GM12872 (cell line): ENCODE results near the gene VHLL.

Experiments
- CTCF ChIP-seq: IDR thresholded peaks from 3 replicates; pipeline ENCODE4 v1.5.1; 2011; ENCODE audit warnings: low read depth, mild to moderate bottlenecking, low read length, moderate library complexity; ENCODE audit not compliant: insufficient read depth

Gene VHLL

GRCh38 chr1:156305215-156305614, 6.1 kb upstream of the VHLL start:
- no peak for TF ChIP-seq CTCF

GRCh38 chr1:156303241-156303640, 4.1 kb upstream of the VHLL start:
- no peak for TF ChIP-seq CTCF

- no peak for TF ChIP-seq CTCF
Measured at GRCh38 chr1:156295391-156295947, 3.6 kb downstream of the VHLL start, which contains the start of gene GLMP. TSS of gene GLMP (minus strand) at chr1:156295679. CDS start at chr1:156295645, 34 bp downstream.

- TF ChIP-seq CTCF = no peak
Measured at GRCh38 chr1:156293895-156294294, 5.2 kb downstream of the VHLL start.

GRCh38 chr1:156293098-156293434, 6.0 kb downstream of the VHLL start:
- TF ChIP-seq CTCF = no peak

GRCh38 chr1:156291226-156292061, 7.7 kb downstream of the VHLL start:
- no peak for TF ChIP-seq CTCF

GRCh38 chr1:156289857-156290256, 9.2 kb downstream of the VHLL start:
- no peak for TF ChIP-seq CTCF
